ENCODE measurements around the gene ACTN4.

GRCh38 chr19:38702278-38702677 is 54.8 kb downstream of the ACTN4 start:
- TF ChIP-seq POLR2AphosphoS5 (IDR thresholded peaks at IDR 0.05; ENCODE audit: insufficient read depth, low read depth, low read length), result no peak
- no peak for TF ChIP-seq CTCF (IDR thresholded peaks at IDR 0.05; ENCODE audit: extremely low read depth in 1 of 2, insufficient read depth in 1 of 2, low read depth in 1 of 2, low read length in 2 of 2)
- TF ChIP-seq EZH2 (IDR thresholded peaks at IDR 0.05; ENCODE audit: borderline replicate concordance, low read depth, low read length, severe bottlenecking), result no peak
- no peak for TF ChIP-seq POLR2A (IDR thresholded peaks at IDR 0.05; ENCODE audit: low read depth, low read length)
- TF ChIP-seq MYC (IDR thresholded peaks at IDR 0.05; ENCODE audit: low read depth, low read length), result no peak
- no peak for TF ChIP-seq GATA2 (IDR thresholded peaks at IDR 0.05; ENCODE audit: insufficient read depth, insufficient read length, low read depth, low read length)
